ENCODE results near the gene TMEM179.
"Not testable (repeated sequence)": the region's sequence is repeated elsewhere in the genome, so short reads cannot be mapped to it uniquely, and the experiment has no call there.

TMEM179 gene

GRCh38 chr14:104638927-104639450, 34.4 kb upstream of the TMEM179 start:
- ATAC-seq (ENCODE audit: insufficient read depth, low read depth) (no peak), DNase-seq (no peak)
- TF ChIP-seq EZH2 (IDR thresholded peaks at IDR 0.05; ENCODE audit: borderline replicate concordance, low read depth, low read length, severe bottlenecking) (no peak), CTCF (IDR thresholded peaks at IDR 0.05; ENCODE audit: borderline replicate concordance, extremely low read depth, low read length, poor library complexity, severe bottlenecking) (no peak)
- no peaks in the 10 kb centered on the region for H3K36me3 ChIP-seq (ENCODE audit: insufficient read depth, low read length)
- H3K9me3 ChIP-seq (ENCODE audit: insufficient read depth, low read length, severe bottlenecking), result no peaks in the 10 kb centered on the region
- no peak overlapping the region for H3K4me2 ChIP-seq (ENCODE audit: insufficient read depth, low read length)
- no peak overlapping the region for H3K9ac ChIP-seq (ENCODE audit: low read depth, low read length)
- no peak overlapping the region for H3K27ac ChIP-seq (ENCODE audit: low read length)
- no peak overlapping the region for H2AFZ ChIP-seq (ENCODE audit: low read depth, low read length)
- no peak overlapping the region for H3K4me3 ChIP-seq (ENCODE audit: low read depth in 1 of 2, low read length in 2 of 2)
- H4K20me1 ChIP-seq (ENCODE audit: insufficient read depth, low read length), result no peaks in the 10 kb centered on the region
- no peaks in the 10 kb centered on the region for H3K27me3 ChIP-seq (ENCODE audit: insufficient read depth, low read length, poor library complexity)
- H3K4me1 ChIP-seq (ENCODE audit: insufficient read depth, low read length), result no peaks in the 10 kb centered on the region
- H3K79me2 ChIP-seq (ENCODE audit: insufficient read depth, low read length), result no peaks in the 10 kb centered on the region

GRCh38 chr14:104638190-104638589, 33.6 kb upstream of the TMEM179 start:
- no peaks in the 10 kb centered on the region for H3K36me3 ChIP-seq (ENCODE audit: insufficient read depth, low read length)
- no peak overlapping the region for H3K27ac ChIP-seq (ENCODE audit: low read length)
- DNase-seq, result no peak
- H3K4me2 ChIP-seq (ENCODE audit: insufficient read depth, low read length), result no peak overlapping the region
- no peaks in the 10 kb centered on the region for H3K4me1 ChIP-seq (ENCODE audit: insufficient read depth, low read length)
- H2AFZ ChIP-seq (ENCODE audit: low read depth, low read length), result no peak overlapping the region
- H4K20me1 ChIP-seq (ENCODE audit: insufficient read depth, low read length), result no peaks in the 10 kb centered on the region
- no peak for TF ChIP-seq CTCF (IDR thresholded peaks at IDR 0.05; ENCODE audit: borderline replicate concordance, extremely low read depth, low read length, poor library complexity, severe bottlenecking)
- TF ChIP-seq EZH2 (IDR thresholded peaks at IDR 0.05; ENCODE audit: borderline replicate concordance, low read depth, low read length, severe bottlenecking), result no peak
- no peak for ATAC-seq (ENCODE audit: insufficient read depth, low read depth)
- no peaks in the 10 kb centered on the region for H3K79me2 ChIP-seq (ENCODE audit: insufficient read depth, low read length)
- H3K9me3 ChIP-seq (ENCODE audit: insufficient read depth, low read length, severe bottlenecking), result no peaks in the 10 kb centered on the region
- H3K27me3 ChIP-seq (ENCODE audit: insufficient read depth, low read length, poor library complexity), result no peaks in the 10 kb centered on the region
- H3K4me3 ChIP-seq (ENCODE audit: low read depth in 1 of 2, low read length in 2 of 2), result no peak overlapping the region
- no peak overlapping the region for H3K9ac ChIP-seq (ENCODE audit: low read depth, low read length)

- peaks cover under 1% of the 10 kb centered on the region for H3K27me3 ChIP-seq (ENCODE audit: insufficient read depth, low read length, poor library complexity)
- H3K4me3 ChIP-seq (ENCODE audit: low read depth in 1 of 2, low read length in 2 of 2), result no peak overlapping the region
Observed at GRCh38 chr14:104637546-104638003, 33.0 kb upstream of the TMEM179 start.

GRCh38 chr14:104636846-104637545, 32.4 kb upstream of the TMEM179 start:
- not testable (repeated sequence) for H3K36me3 ChIP-seq (ENCODE audit: insufficient read depth, low read length); H3K27ac ChIP-seq (ENCODE audit: low read length); DNase-seq; H4K20me1 ChIP-seq (ENCODE audit: insufficient read depth, low read length); ATAC-seq (ENCODE audit: insufficient read depth, low read depth); H3K4me1 ChIP-seq (ENCODE audit: insufficient read depth, low read length); H2AFZ ChIP-seq (ENCODE audit: low read depth, low read length); H3K27me3 ChIP-seq (ENCODE audit: insufficient read depth, low read length, poor library complexity); H3K79me2 ChIP-seq (ENCODE audit: insufficient read depth, low read length); H3K9me3 ChIP-seq (ENCODE audit: insufficient read depth, low read length, severe bottlenecking); H3K4me3 ChIP-seq (ENCODE audit: low read depth in 1 of 2, low read length in 2 of 2); H3K9ac ChIP-seq (ENCODE audit: low read depth, low read length); H3K4me2 ChIP-seq (ENCODE audit: insufficient read depth, low read length)

More at GRCh38 chr14:104637546-104638003, 33.0 kb upstream of the TMEM179 start:
- Histone ChIP-seq H2AFZ (ENCODE audit: low read depth, low read length) (no peak overlapping the region), H3K36me3 (ENCODE audit: insufficient read depth, low read length) (no peaks in the 10 kb centered on the region), H3K4me2 (ENCODE audit: insufficient read depth, low read length) (no peak overlapping the region), H3K79me2 (ENCODE audit: insufficient read depth, low read length) (no peaks in the 10 kb centered on the region), H3K9me3 (ENCODE audit: insufficient read depth, low read length, severe bottlenecking) (no peaks in the 10 kb centered on the region), H3K27ac (ENCODE audit: low read length) (no peak overlapping the region), H4K20me1 (ENCODE audit: insufficient read depth, low read length) (no peaks in the 10 kb centered on the region), H3K4me1 (ENCODE audit: insufficient read depth, low read length) (no peaks in the 10 kb centered on the region), H3K9ac (ENCODE audit: low read depth, low read length) (no peak overlapping the region)
- no peak for DNase-seq
- no peak for ATAC-seq (ENCODE audit: insufficient read depth, low read depth)
- TF ChIP-seq CTCF (IDR thresholded peaks at IDR 0.05; ENCODE audit: borderline replicate concordance, extremely low read depth, low read length, poor library complexity, severe bottlenecking) (no peak), EZH2 (IDR thresholded peaks at IDR 0.05; ENCODE audit: borderline replicate concordance, low read depth, low read length, severe bottlenecking) (no peak)

Data from DND-41 (cell line).